HUDEP-2 (cell line): ENCODE data around the gene BCL2L2.

Experiments
- DNase-seq, 76 experiments: peaks; one replicate each; lab custom pipeline; 2025; ENCODE audit not compliant: unreplicated experiment in 76 of 76; lab: John Stamatoyannopoulos, UW

The BCL2L2 gene

DNA sequence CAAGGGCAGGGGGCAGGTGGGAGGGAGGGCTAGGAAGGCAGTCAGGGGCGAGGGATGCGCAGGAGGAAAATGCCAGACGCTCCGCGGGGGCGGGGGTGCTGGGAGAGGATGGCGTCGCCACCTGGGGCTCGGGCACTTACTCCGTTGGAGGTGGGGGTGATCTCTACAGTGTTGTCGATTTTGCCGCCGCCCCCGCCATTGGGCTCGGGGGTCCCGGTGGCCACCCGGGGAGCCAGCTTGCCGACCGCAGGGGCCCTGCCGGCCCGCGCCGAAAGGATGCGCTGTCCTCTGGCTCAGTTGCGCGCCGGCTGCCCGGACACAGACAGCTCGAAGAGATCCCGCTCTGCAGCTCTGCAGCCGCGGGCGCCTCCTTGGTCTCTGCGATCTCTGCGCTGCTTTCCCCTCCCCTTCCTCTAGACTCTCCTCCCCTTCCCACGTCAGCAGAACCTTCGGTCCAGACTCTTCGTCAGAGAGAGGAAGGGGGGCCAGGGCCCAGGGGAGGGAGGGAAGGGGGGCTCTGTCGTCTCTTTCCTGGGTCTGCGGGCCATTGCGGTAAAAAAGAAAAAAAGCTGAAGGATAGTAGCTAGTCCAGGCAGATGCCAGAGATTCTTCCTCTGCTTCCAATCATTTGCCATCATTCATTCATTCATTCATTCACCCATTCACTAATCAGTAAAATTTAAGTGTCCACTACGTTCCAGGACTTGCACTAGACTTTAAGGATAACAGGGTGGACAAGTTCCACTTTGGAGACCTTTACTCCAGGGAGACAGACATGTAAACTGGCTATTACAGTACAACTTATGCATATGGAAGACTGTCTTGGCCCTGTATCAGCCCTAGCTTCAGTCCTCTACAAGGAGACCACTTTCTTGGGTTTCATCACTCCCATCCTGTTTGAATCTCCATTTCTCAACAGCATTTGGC is 46.1 kb downstream of the BCL2L2 start, which contains the start of gene SLC22A17:
Gene SLC22A17 (minus strand): TSS at position 382 of the 927 bp plus-strand sequence.
- DNase-seq: peak in 1 of 76 experiments; percentile 2

DNA sequence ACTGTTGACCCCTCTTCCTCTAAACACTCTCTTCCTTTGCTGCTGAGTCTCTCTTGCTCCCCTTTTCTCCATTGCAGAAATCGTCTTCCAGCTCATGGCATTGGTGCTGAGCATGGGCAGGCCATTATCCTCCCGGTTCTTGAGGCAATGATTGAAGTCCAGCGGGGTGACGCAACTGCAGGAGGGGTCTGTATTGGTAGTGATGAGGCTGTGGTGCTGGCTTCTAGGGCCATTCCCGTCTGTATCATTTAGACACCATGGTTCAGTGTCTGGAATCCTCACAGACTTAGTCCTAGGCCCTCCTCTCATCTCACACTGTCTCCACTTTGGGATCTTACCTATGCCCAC is 46.8 kb downstream of the BCL2L2 start:
- no peak for DNase-seq

GRCh38 chr14:23354990-23355389 is 48.4 kb downstream of the BCL2L2 start:
- no peak for DNase-seq

DNA sequence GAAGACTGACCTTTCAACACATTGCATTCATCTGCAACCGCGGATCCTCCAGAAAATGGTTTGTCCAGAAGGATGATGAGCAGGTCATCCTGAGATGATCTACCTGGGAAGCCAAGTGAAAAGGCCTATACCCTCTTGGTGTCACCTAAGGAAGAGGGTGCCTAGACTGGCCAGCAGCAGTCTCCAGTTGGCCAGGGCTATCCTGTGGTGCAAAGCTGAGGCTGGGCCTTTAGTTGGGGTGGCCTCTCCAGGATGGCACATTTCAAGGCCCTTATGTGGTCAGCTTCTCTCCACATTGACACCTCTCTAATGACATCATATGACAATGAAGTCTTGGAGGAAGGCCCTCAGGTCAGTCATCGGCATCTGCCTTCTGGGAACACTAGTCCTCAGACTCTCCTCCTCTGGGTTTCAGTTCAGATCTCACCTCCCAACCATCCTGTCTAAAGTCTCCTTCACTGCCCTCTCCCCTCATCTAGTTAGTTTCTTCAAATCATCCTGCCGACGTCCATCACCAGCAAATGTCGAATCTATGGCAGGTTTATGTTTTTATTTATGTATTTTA is 49.3 kb downstream of the BCL2L2 start:
- no peak for DNase-seq

- no peak for DNase-seq
Observed at GRCh38 chr14:23356662-23357061, 50.0 kb downstream of the BCL2L2 start.

GRCh38 chr14:23357261-23357660 is 50.6 kb downstream of the BCL2L2 start:
- DNase-seq: no peak

- DNase-seq: no peak
Observed at GRCh38 chr14:23358042-23358441, 51.4 kb downstream of the BCL2L2 start.

DNA sequence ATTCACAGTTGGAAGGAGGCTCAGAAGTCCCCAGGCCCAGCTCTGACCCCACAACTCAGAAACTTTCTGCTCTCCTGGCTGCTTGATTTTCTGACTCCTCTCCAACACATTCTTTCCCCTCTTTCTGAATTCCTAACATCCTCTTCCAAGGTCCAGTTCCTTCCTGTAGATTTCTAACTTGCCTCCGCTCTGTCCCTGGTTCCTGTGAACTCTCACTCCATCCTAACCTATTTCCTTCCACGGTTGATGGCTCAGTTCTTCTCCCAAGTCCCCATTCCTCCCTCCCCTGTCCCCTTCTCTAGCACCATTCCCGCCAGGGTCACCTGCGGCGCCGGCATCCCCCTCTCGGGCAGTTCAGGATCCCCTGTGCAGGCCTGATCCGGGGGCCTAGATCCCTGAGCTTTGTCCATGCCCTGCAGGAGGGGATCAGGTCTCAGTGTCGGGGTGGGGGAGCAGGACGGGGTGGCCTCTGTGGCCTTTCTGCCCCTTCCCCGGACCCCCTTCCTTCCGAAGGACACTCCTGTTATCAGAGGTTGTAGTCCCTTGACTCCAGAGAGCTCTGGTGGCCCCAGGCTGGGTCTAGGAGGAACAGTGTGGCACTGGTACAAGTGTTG is 52.0 kb downstream of the BCL2L2 start:
- no peak for DNase-seq

- no peak for DNase-seq
Observed at GRCh38 chr14:23359167-23359626, 52.6 kb downstream of the BCL2L2 start.

DNA sequence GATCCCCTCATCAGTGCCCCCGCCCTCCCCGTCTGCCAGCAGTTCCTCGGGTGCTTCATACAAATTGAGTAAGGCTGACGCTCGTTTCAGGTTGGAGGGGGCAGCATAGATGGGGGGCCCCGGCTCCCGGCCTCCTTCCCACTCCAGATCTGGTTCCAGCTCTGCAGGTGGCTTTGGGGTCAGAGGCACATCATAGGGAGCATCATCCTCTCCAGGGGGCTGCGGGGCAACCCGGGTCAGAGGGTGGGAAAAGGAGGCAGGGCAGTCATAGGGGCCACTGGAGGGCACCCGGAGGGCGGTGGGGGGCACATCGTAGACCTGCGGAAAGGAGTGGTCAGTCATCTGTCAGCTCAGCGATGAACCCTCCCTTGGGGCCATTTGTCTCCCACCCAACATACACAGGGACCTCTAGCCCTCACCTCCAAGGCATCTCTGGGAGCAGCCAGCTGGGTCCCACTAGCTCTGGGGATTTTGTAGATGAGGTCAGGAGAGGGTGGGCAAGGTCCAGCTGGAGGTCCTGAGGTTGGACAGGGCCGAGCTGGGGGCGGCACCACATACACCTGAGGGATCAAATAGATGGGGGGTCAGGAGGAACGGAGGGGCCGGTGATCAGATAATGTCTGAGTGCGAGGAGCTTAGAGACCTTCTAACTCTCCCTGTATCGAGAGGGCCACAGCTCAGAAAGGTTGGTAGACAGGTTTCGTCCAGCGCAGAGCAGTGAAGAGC is 53.3 kb downstream of the BCL2L2 start:
- no peak for DNase-seq

DNA sequence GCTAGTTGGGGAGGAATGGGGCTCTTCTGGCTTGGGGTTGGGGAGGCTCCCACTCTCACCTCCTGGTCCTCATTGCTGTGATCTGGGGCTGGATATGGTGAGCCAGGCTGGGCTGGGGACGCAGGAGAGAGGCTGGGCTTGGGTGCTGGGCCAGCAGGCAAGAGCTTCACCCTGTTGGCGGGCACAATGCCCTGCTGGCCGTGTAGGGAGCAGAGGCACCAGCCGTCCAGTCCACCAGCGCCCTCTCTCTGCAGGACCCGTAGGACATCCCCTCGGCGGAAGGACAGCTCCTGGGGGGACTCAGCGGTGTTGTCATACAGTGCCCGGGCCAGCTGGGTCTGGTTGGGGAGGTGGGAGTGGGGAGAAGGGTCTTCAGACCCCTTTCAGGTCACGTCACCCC is 53.9 kb downstream of the BCL2L2 start:
- DNase-seq: peak in 10 of 76 experiments; percentile 2 to 31 (median 8)

- no peak for DNase-seq
Observed at GRCh38 chr14:23361320-23361719, 54.7 kb downstream of the BCL2L2 start.
